Sigmoid colon (tissue), 4 donors: ENCODE results near the gene CSF2RB.

Experiments used
- POLR2AphosphoS5 ChIP-seq, 4 donors: sonication (generic); formaldehyde crosslinking; IDR thresholded peaks; one replicate each; pipeline ENCODE4 v1.6.1; 2017; ENCODE audit warnings: antibody characterized with exemption in 4 of 4
- TF ChIP-seq, protein P1 (sequence below), 4 experiments: fragments of 450-650 bp in 3 of 4; fragments of 200-600 bp in 1 of 4; IDR thresholded peaks; one replicate each; pipeline ENCODE4 v1.5.1; 2016 to 2019; ENCODE audit warnings: antibody characterized with exemption in 4 of 4, mild to moderate bottlenecking in 3 of 4, moderate library complexity in 2 of 4

DNA sequence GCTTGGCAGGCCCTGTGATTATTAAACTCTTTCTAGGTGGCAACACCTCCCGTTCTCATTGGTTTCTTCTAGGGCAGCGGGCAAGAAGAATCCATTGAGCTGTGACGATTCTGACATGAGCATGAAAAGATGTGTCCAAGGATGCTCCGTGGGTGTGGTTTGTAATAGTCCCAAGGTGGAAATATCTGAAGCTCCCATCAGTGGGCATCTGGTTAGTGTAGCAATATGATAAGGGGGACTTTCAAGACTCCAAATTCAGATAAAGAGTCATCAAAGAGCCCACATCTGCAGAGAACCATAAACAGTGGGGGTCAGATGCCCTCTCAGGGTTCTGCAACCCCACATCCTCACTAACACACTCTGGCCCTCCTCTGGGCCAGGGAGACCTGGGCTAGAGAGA, 63.2 kb downstream of the CSF2RB start:
- TF ChIP-seq, protein P1, sequence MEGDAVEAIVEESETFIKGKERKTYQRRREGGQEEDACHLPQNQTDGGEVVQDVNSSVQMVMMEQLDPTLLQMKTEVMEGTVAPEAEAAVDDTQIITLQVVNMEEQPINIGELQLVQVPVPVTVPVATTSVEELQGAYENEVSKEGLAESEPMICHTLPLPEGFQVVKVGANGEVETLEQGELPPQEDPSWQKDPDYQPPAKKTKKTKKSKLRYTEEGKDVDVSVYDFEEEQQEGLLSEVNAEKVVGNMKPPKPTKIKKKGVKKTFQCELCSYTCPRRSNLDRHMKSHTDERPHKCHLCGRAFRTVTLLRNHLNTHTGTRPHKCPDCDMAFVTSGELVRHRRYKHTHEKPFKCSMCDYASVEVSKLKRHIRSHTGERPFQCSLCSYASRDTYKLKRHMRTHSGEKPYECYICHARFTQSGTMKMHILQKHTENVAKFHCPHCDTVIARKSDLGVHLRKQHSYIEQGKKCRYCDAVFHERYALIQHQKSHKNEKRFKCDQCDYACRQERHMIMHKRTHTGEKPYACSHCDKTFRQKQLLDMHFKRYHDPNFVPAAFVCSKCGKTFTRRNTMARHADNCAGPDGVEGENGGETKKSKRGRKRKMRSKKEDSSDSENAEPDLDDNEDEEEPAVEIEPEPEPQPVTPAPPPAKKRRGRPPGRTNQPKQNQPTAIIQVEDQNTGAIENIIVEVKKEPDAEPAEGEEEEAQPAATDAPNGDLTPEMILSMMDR (IDR thresholded peaks at IDR 0.05), result no peak
- no peak for TF ChIP-seq POLR2AphosphoS5 (IDR thresholded peaks at IDR 0.05)
